Ovary (tissue), 3 donors: Measurements from ENCODE around the gene CALHM6.

Experiments used
- CTCF ChIP-seq, 3 donors: fragments of 450-650 bp in 2 of 3; fragments of 200-600 bp in 1 of 3; IDR thresholded peaks; one replicate each; pipeline versions ENCODE4 v1.5.1 to v1.8.0; 2016 to 2022; ENCODE audit warnings: antibody characterized with exemption in 3 of 3, mild to moderate bottlenecking in 1 of 3
- POLR2A ChIP-seq: fragments of 450-650 bp; IDR thresholded peaks from one replicate; pipeline ENCODE4 v1.6.1; 2017; ENCODE audit warnings: antibody characterized with exemption, mild to moderate bottlenecking, moderate library complexity
- donor health status: DM: no; HTN: no; CAD: no.

- TF ChIP-seq CTCF (IDR thresholded peaks at IDR 0.05) = no peak
- no peak for TF ChIP-seq POLR2A
Observed at GRCh38 chr6:116472706-116473105, 11.5 kb downstream of the CALHM6 start.
